Stimulated activated naive CD8-positive, alpha-beta T cell treated with anti-CD3 and anti-CD28 coated beads, Interleukin-15, Interleukin-2, amounts not matched to agents 100 U/mL and 50 U/mL, for 24 hours (primary cell): ENCODE measurements around the gene TMBIM1.
"Not testable (repeated sequence)": the region's sequence is repeated elsewhere in the genome, so short reads cannot be mapped to it uniquely, and the experiment has no call there.

Experiments
- ATAC-seq: fragments of 150-1000 bp; cut with Tn5 transposase; one replicate; pipeline ENCODE4 v1.10.0; 2021
- DNase-seq: peaks from one replicate; pipeline ENCODE4 v3.0.0; 2021

The TMBIM1 gene

DNA sequence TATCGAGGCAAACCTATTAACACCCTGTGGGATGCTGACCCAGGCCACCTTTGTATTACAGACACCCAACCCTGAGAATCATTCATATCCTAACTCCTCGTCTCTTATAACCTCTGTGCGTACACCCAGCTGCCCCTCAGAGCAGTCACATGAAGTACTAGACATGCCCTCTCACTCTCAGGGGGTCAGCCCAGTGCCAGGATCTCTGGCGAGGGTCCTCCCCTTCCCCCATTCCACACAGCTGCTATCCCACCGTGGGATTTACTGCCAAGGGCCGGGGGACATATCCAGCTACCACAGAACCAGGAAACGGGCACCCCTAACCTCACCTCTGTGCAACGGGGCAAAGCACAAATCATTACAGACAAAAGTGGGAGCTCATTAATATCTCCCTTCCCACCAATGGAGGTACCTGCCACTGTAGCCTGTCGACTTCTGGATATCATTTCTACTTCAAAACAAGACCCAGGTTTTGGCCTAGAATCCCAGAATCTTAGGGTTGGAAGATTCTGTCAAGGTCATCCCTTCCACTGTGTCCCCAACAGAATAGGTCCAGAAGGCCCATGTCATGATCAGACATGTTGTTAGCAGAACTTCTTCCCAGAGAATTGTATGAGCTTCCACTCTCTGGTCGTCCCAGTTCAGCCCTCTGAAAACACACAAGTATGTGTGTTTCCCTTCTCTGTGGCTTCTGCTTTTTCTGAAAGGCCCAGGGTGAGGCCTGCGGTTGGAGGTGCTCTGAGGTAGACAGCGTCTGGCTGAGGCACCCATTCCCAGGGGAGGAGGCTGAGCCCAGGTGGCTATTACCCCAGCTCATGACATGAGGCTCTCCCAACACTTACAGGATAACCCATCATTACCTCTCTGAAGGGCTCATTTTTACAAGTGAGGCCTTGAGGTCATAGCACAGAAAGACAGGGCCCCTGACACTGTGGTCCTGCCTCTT, 1.7 kb downstream of the TMBIM1 start:
- ATAC-seq: peak; percentile 13
- peak; percentile 60 for DNase-seq

DNA sequence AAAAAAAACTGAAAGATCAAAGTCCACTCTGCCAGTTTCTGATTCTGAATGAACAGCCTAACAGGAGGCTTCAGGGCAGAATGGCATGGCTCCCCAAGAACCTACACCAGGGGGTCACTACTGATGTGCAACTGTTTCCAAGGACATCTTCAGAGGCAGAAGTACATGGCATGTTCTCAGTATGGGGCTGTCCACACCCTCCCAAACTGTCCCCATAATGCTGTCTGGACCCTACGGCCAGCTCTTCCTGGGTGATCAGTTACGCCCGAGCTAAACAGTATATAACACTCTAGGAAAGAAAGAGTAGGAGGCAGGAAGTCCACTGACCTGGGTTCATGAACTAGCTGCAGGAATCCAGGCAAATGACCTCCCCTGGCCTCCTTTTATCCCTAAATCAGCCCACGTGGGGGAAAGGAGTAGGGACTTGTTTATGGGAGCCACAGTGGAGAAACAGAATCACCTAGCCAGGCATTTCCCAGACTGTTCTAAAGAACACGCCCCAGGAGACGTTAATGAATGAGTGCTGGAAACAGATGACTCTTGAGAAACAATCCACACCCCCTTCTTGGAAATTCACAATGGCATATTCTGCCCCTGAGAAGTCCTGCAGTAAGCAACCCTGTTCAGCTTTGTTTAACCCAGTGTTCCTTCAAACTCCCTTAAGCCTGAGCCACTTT, 2.5 kb downstream of the TMBIM1 start:
- DNase-seq (no peak), ATAC-seq (no peak)

DNA sequence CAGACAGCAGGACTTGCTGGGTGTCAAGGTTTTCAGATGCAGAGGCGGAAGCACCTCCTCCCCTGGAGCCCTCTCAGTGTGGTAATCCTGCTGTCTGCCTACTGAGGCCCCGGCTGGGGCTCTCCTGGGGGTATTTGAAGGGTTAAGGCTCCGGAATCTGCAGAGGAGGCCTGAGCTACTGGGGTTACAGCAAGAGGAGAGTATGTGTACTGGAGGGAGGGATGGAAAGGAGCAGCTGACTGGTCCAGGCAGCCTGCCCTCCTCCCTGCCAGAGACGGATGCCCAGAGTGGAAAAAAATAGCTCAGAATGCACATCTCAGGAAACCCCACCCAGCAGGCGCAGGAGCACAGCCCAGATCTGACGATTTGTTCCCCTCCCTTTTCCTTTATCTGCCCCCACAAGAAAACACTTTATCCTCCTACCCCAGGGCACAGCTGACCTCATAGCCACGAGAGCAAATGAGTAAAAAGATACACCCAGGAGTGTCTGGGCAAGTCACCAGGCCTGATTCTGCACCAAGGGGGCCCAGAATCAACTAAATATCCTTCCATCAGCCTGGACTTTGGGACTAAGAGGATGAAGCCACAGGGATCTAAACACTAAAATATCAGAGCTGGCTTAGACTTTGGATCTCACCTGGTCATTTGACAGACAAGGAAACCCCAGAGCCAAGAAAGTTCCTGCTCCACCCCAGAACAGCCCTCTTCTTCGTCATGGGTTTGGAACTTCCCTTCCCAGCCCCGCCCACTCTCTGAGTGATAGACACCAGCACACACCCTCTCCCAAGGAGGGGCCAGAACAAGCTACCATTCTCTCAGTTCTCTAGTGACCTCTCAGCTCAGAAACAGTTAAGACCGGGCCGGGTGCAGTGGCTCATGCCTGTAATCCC, 5.5 kb downstream of the TMBIM1 start:
- ATAC-seq (peak; percentile 80), DNase-seq (peak; percentile 85)

DNA sequence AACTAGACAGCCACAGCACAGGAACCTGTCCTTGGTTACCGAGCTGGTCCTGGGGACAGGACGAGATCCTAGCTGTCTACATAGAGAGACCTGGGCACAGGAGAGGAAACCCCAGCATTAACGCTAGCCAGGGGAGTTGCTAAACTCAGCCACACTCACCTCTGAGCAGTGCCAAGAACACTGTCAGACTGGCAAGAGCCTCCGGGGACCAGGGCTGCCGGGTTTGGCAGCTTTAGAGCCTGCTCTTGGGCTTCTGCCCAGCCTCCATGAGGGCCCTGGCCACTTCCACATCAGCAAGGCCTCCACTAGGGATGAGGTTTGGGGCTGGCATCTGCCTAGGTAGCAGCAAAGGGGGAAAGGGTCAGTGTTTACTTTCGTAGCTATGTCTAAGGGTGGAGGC, 6.7 kb downstream of the TMBIM1 start:
- ATAC-seq: no peak

DNA sequence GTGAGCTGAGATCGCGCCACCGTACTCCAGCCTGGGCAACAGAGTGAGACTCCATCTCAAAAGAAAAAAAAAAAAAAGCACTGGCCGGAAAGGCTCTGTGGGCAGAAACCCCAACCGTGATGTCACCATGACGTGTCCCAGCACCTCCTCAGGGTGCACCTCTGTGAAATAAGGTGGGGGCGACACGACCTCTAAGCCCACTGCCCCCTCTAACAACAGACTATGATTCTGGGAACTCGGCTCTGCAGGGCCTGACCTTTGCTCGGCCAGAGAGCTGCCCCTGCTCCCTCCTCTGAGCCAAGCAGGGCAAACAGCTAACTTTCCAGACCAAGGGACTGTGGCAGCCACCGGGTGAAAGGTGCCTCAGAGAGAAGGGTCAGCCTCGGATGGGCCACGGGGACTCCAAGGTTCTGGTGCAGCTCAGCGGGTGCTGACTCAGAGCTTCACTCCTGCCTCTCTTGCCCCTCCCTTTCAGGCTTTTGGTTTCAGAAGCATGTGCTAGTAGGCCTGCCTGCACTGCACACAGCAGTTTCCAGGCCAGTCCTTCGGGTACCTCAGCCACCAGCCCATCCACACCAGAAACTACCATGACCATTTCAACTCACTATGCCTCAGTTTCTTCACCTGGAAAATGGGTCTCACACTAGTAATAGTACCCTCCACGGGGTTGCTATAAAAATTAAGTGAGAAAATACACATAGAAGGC, 8.0 kb downstream of the TMBIM1 start:
- DNase-seq (peak; percentile 68), ATAC-seq (peak; percentile 55)

More for the DNA sequence above, 6.7 kb downstream of the TMBIM1 start:
- DNase-seq: no peak

DNA sequence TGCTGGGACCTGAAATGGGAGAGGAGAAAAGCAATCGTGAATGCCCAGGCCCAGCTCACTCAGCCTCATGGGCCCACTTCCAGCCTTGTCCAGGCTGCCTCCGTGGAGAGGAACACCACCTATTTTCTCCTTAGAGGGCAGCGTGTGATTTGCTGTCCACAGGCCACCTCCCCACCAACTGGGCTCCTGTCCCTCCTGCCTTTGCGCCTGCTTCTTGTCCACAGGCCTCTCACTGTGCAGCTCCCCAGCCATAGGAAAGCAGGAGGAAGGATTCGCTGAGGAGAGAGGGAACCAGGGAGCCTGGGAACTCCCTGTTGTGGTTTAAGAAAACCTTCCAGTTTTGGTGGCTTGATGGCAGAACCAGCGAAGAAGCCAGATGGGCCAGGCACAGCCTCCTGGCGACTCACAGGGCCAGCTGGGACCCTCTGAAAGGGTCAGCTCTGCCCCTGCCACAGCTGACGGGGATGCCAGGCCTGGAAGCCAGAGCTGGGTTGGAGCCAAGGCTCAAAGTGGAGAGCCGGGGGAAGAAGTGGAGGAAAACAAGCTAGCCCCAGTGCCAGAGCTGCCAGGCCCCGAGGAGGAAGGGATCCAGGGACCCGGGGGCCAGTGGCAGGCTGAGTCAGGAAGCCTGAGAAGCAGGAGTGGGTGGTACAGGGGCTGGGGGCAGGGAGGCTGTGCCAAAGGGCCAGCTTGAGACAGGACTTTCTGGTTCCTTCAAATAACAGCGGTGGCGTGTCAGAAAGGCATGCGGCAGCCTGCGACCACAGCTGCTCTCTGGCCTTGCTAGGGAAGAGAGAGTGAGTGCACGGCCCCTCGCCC, 9.9 kb downstream of the TMBIM1 start:
- ATAC-seq (no peak), DNase-seq (no peak)

DNA sequence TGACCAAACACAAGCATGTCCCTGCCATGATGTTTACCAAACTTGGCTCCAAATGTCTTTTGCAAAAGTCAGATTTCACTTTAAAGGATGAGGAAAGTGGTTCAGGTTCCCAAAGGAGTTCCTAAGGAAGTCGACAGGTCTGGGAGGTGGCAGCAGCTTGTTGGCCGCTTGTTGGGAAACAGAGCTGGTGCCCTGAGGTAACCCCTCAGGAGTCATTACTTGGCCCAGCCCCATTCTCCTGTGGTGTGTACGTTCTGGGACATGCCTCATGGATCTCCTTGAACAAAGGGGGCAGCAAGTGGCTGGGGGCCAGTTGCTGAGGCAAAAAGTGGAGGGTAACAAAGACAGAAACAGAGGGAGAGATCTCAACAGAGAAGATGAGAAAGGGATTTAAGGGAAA, 10.9 kb downstream of the TMBIM1 start:
- ATAC-seq (no peak), DNase-seq (no peak)

DNA sequence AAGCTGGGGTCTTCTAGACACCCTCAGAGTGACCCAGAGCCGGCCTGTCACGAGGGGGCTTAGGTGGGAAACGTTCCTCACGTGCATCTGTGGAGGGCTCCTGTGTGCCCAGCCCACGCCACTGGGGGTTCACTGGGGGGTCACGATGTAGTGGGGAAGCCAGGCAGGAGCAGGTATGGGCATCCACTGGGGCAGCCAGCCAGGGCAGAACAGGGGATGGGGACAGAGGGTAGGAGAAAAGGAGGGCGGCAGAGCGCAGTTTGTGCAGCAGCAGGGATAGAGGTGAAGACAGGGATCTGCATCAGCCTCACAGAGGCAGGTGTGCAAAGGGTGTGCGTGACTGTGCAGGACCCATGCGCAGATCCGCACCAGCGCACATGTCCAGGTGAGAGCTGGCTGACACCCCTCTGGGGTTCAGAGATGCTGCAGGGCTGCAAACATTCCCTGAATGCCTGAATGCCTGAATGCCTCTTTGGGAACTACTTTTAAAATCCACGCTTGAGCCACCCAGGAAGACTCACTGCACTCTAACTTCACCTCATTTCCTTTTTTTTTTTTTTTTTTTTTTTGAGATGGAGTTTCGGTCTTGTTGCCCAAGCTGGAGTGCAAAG, 11.9 kb downstream of the TMBIM1 start:
- DNase-seq (no peak), ATAC-seq (no peak)

DNA sequence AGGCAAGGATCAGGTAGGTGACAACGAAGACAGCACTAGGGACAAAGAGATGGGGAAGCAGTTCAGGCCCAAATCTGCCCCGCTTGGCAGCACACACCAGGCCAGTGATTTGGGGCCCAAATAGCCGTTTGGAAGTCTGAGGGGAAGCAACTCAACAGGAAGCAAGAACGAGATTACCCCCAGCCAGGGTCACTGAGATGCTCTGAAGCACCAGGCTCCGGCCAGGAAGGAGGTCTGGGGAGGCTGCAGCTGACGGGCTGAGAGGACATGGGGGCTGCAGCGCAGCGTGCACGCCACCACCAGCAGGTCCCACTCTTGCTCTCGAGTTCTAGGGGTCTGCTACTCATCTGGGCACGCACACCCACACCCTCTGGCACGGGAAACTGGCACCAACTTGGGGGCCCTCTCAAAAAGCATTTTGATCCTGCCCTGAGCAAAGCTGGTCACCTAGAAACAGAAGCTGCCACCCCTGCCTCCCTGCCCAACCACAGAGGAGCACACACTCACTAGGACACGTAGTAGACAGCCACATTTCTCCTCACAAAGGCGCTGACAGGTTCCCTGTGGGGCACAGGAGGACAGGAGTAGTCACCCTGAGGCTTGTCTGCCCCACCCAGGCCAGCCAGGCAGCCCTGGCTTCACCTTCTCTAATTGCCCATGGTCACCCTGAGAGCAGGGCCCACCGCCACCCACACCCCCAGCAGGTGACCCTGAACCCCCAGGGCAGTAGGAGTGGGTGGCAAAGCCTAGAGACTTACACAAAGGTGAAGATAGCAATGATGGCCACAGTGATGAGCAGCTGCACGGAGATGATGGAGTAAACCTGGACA, 13.6 kb downstream of the TMBIM1 start:
- ATAC-seq (no peak), DNase-seq (no peak)

DNA sequence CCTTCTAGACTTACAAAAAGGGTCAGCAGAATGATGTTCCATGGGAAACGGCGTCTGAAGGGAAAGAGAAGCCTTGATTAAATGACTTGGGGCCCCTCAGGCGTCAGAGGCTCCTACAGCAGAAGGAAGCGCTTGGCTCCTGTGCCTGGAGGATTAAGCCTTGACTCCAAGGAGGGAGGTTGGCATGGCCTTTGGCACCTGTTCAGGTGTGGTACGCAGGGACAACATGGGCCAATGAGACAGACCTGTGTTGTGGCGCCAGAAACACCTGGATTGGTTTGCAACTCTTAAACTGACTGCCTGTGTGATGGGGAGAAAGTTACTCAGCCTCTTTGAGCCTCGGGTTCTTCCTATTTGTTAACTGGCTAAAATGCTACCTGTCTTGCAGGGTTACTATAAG, 14.4 kb downstream of the TMBIM1 start:
- ATAC-seq: no peak
- no peak for DNase-seq

DNA sequence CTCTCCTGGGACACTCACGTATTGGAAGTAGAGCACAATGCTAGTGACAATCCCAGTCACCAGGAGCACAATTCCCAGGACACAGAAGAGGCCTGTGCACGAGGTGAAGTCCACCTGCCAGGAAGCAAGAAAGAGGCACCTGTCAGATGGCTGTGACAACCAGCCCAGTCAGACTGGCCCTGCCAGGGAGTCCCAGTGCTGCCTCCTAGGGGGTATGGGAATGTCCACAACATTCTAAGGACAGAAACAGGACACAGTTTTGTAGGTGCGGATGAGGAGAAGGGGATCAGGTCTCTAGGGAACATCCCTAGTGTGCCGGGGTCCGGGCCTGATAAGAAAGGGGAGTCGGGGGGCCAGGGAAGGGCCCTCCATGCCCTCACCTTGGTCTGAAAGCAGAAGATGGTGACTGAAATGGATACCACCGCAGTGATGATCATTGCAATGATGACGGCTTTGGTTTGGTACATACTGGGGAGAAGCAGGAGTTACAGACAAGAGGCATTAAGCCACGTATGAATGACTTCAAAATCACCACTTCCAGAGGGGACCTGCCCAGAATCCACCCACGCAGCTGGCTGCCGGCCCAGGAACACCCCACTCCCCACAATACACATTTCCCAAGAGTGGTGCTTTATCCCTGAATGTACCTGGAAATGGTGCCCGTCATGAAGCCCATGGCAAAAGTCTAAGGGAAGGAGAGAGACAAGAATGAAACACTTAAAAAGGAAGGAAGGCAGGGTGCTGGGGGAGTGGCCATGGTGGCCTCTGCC, 15.1 kb downstream of the TMBIM1 start:
- ATAC-seq (no peak), DNase-seq (no peak)

DNA sequence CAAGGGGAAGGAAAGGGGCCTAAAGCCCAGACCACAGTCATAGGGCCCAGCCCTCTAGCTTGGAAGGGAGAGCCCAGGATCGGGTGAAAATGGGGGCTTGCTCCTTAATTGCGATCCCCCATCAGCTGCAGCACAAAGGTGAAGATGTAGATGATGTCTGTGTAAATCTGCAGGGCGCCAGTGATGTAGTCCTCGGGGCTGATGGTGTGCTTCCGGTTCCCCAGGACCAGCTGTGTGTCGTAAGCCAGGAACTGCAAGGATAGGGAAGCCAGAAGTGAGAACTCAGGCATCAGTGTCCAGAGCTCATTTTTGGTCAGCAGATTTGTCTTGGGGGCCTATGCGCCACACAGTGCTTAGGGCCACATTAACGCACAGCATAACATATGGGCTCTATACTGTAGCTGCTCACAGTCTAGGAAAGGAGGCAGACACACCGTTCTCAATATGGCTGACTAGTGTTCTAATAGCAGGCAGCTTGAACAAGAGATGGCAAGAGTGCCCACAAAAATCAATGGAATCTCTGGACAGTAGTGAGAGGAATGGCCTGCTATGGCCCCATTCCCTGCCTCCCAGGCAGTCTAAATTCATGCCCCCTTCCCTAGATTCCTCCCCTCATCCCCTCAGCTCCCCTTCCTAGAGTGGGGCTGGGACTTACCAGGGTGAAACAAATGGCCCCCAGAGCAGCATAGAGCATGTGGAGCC, 16.8 kb downstream of the TMBIM1 start:
- DNase-seq (no peak), ATAC-seq (no peak)

DNA sequence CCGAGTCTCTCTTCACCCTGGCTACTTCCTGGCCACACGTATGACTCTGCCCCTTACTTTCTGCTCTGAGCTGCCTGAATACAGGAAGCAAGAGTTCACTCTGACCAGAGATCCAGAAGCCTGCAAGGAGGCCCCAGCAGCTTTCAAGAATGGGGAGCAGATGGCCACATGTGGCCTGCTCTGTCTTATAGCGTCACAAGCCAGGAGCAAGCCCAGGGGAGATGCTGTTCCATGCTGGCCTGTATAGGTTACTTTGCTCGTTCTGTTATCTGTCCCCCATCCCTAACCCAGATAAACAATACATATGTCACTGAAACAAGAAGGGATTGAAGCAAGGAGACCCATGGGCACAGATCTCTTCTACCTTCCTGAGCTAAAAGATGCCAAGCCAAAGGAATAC, 17.7 kb downstream of the TMBIM1 start:
- ATAC-seq: no peak
- DNase-seq: no peak

DNA sequence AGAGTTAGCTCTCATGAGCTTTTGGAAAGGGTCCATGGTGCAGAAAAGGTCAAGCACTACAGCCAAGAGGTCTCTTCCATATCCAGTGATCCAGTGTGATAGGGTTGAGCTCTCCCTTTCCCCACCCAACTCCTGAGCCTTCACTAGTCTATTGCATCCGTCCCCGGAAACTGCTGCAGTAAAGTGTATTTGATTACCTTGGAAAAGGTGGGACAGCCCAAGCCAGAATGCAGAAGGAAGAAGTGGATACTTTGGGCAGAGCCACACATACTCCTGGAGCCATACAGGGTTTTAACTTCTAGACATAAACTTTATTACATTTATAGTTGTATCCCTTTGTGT, 18.4 kb downstream of the TMBIM1 start:
- DNase-seq: no peak
- no peak for ATAC-seq

DNA sequence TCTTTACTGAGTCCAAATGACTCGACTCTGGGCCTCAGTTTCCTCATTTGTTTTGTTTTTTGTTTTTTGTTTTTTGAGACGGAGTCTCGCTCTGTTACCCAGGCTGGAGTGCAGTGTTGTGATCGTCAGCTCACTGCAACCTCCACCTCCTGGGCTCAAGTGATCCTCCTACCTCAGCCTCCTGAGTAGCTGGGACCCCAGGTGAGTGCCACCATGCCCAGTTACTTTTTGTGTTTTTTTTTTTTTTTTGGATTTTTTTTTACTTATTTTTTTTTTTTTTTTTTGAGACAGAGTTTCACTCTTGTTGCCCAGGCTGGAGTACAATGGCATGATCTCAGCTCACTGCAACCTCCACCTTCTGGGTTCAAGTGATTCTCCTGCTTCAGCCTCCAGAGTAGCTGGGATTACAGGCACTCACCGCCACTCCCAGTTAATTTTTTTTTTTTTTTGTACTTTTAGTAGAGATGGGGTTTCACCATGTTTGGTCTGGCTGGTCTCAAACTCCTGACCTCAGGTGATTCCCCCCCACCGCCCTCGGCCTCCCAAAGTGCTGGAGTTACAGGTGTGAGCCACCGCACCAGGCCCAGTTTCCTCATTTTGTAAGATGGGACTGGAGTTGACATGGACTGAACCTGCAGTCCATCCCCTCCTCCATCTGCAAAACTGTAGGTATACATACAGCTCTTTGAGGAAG, 18.9 kb downstream of the TMBIM1 start:
- DNase-seq, ATAC-seq: not testable (repeated sequence)

DNA sequence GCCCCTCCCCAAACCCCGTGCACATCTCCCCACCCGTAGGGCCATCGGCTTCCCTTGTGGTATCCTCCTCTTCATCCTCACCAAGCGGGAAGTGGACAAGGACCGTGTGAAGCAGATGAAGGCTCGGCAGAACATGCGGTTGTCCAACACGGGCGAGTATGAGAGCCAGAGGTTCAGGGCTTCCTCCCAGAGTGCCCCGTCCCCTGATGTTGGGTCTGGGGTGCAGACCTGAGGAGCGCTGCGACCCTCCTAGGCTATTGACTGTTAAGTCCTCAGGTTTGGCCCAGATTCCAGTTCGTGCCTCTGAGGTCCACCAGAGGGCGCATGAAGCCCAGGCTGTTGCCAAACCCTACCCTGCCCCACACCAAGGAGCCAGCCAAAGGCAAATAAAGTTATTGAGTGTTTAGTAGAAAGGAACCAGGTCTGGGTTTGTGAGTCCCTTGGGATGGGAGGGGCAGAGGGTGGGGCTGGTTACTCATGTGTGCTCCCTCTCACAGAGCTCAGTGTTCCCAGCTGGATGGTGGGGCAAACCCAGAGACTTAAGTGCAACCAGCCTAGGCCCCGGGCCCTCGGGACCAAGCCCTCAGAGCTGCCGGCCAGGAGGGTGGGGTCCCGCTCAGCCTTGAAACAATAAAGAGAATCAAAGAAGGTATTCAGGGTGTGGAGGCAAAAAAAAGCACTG, 19.6 kb downstream of the TMBIM1 start:
- DNase-seq (peak; percentile 81), ATAC-seq (peak; percentile 25)
